Natural killer cell treated with Interleukin-12 subunit alpha and Interleukin-12 subunit beta and Interleukin-15 and Interleukin-18, amount 100 ng/mL, for 72 hours (primary cell): ENCODE measurements around the gene NCOA7. TPM values are rescaled to one million over a fixed set of nuclear protein-coding genes. Genes with fewer than 3 reads are reported as not detected.

Experiments used
- ATAC-seq, 2 donors: fragments of 150-1000 bp; cut with Tn5 transposase in 1 of 2; sonication (Bioruptor Pico), chemical (Tn5 transposase) in 1 of 2; 2 replicates each; pipeline ENCODE4 v1.10.0; 2021
- DNase-seq: peaks from one replicate; pipeline ENCODE4 v3.0.0; 2022; ENCODE audit warnings: low spot score
- H3K27ac Mint-ChIP-seq, 2 donors: 1 replicate in 1 of 2; 2 replicates in 1 of 2; pipeline ENCODE4 v1.8.0; 2022; ENCODE audit warnings: mixed read lengths in 2 of 2, mild to moderate bottlenecking in 1 of 2, moderate library complexity in 1 of 2
- H3K27me3 Mint-ChIP-seq, 2 donors: 1 replicate in 1 of 2; 2 replicates in 1 of 2; pipeline ENCODE4 v1.8.0; 2022; ENCODE audit warnings: mixed read lengths in 2 of 2
- H3K36me3 Mint-ChIP-seq: one replicate; pipeline ENCODE4 v1.8.0; 2022; ENCODE audit warnings: mixed read lengths
- H3K4me1 Mint-ChIP-seq, 2 donors: 1 replicate in 1 of 2; 2 replicates in 1 of 2; pipeline ENCODE4 v1.8.0; 2022; ENCODE audit warnings: low read depth in 2 of 2, mixed read lengths in 2 of 2, mild to moderate bottlenecking in 1 of 2
- H3K4me3 Mint-ChIP-seq: one replicate; pipeline ENCODE4 v1.8.0; 2022; ENCODE audit warnings: mixed read lengths
- H3K9me3 Mint-ChIP-seq: 2 replicates; pipeline ENCODE4 v1.8.0; 2022; ENCODE audit warnings: mixed read lengths
- total RNA-seq, 2 donors: library from RNA; stranded (reverse); gene quantifications; one replicate each; pipeline ENCODE4 v1.2.3, GENCODE V29; 2022

NCOA7 gene
- total RNA-seq, 2 donors from 2014 or later, result 41.4 to 63.9 TPM

GRCh38 chr6:125818225-125818657, 27.5 kb downstream of the NCOA7 start:
- DNase-seq (no peak), ATAC-seq (no peak)
- H3K4me1 Mint-ChIP-seq, result peaks cover 23 to 37% of the 10 kb centered on the region in 2 donors
- no peaks in the 10 kb centered on the region for H3K27me3 Mint-ChIP-seq
- H3K36me3 Mint-ChIP-seq, result peaks cover 19% of the 10 kb centered on the region
- H3K4me3 Mint-ChIP-seq, result no peak overlapping the region
- peak overlapping the region in 1 of 2 donors; percentile 9 for H3K27ac Mint-ChIP-seq
- H3K9me3 Mint-ChIP-seq, result no peaks in the 10 kb centered on the region

DNA sequence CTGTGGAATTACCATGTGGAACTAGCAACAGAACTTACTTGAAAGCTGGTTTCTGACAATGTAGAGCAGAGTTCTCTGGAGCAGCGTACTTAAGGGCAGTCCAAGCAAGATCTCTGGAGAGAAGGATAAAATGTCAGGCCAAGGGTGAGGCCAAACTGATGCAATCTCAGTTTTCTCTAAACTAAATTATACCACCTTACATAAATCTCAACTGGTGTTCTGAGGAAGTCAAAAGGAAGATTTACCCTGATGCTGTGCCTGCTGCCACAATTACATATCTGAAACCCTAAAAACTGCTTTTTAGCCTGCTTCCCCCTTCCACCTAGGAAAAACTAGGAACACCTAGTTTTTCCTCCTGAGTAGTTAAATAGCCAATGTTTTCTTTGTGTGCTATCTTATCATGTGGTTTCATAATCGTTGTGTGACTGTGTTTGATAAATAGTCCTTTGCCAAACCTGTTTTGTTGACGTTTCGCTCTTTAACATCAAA, 28.1 kb downstream of the NCOA7 start:
- H3K9me3 Mint-ChIP-seq, result no peaks in the 10 kb centered on the region
- ATAC-seq, result no peak
- H3K27me3 Mint-ChIP-seq, result no peaks in the 10 kb centered on the region
- H3K36me3 Mint-ChIP-seq, result peaks cover 19% of the 10 kb centered on the region
- peaks cover 23 to 37% of the 10 kb centered on the region in 2 donors for H3K4me1 Mint-ChIP-seq
- peak overlapping the region in 1 of 2 donors; percentile 9 for H3K27ac Mint-ChIP-seq
- DNase-seq, result no peak
- no peak overlapping the region for H3K4me3 Mint-ChIP-seq

- H3K36me3 Mint-ChIP-seq, result peaks cover 19% of the 10 kb centered on the region
- peak overlapping the region; percentile 32 to 36 for H3K27ac Mint-ChIP-seq
- ATAC-seq (no peak), DNase-seq (no peak)
- H3K9me3 Mint-ChIP-seq, result no peaks in the 10 kb centered on the region
- no peak overlapping the region for H3K4me3 Mint-ChIP-seq
- no peaks in the 10 kb centered on the region for H3K27me3 Mint-ChIP-seq
- H3K4me1 Mint-ChIP-seq, result peaks cover 21 to 32% of the 10 kb centered on the region in 2 donors
Observed at GRCh38 chr6:125819535-125820326, 29.0 kb downstream of the NCOA7 start.

DNA sequence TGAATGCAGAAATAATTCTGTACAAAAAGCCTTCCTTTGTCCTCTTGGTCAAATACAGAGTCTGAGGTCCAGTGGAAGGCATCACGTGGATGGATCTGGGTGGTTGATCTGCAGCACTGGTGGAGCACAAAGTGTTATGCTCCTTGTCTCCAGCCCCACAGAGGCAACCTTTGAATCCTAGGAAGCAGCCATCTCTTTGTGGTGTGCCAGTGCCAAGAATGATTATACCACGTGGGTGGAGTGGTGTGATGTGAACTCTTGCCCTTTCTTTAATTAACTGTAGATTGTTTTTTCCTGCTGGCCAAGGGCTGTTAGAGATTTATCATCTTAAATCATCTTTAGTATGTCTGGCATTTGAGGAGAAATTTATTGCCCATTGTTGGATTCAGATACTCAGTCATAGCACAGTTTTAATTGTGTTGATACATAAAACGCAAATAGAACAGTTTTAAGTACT, 31.1 kb downstream of the NCOA7 start:
- Mint-ChIP-seq H3K4me1 (peaks cover 21 to 32% of the 10 kb centered on the region in 2 donors), H3K36me3 (peaks cover 10% of the 10 kb centered on the region), H3K27me3 (no peaks in the 10 kb centered on the region), H3K4me3 (no peak overlapping the region), H3K9me3 (no peaks in the 10 kb centered on the region), H3K27ac (no peak overlapping the region)
- ATAC-seq (no peak), DNase-seq (no peak)

DNA sequence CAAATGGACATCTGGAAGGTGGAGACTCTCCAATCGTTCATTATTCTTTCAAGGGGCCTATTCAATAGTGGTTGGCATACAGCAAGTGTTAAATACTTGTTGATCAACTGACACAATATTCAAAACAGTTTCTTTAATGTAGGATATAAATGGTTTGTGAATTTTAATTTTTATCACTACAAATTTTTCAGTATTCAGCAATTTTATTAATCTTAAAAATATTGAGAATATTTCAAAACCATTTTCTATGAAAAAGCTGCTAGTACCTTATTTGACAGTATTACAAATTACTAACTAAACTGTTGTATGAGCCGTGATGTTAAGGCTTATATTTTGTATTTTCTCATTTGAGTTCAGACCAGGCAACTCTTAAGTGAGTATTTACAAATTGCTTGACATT, 32.4 kb downstream of the NCOA7 start:
- Mint-ChIP-seq H3K4me1 (peaks cover 27 to 29% of the 10 kb centered on the region in 2 donors), H3K36me3 (peaks cover 5% of the 10 kb centered on the region), H3K4me3 (no peak overlapping the region), H3K9me3 (peaks cover 3% of the 10 kb centered on the region), H3K27me3 (no peaks in the 10 kb centered on the region), H3K27ac (no peak overlapping the region)
- ATAC-seq, result no peak
- no peak for DNase-seq

GRCh38 chr6:125824946-125825771, 34.4 kb downstream of the NCOA7 start:
- Mint-ChIP-seq H3K9me3 (peaks cover 3% of the 10 kb centered on the region), H3K27ac (no peak overlapping the region), H3K36me3 (no peaks in the 10 kb centered on the region), H3K4me3 (no peak overlapping the region), H3K4me1 (peaks cover 29 to 32% of the 10 kb centered on the region in 2 donors), H3K27me3 (no peaks in the 10 kb centered on the region)
- no peak for DNase-seq
- no peak for ATAC-seq

- H3K4me1 Mint-ChIP-seq, result peaks cover 35 to 37% of the 10 kb centered on the region in 2 donors
- no peaks in the 10 kb centered on the region for H3K36me3 Mint-ChIP-seq
- H3K9me3 Mint-ChIP-seq, result peaks cover 3% of the 10 kb centered on the region
- no peaks in the 10 kb centered on the region for H3K27me3 Mint-ChIP-seq
- no peak for ATAC-seq
- peak overlapping the region in 1 of 2 donors; percentile 34 for H3K27ac Mint-ChIP-seq
- DNase-seq, result no peak
- no peak overlapping the region for H3K4me3 Mint-ChIP-seq
Observed at GRCh38 chr6:125826695-125827463, 36.1 kb downstream of the NCOA7 start.

DNA sequence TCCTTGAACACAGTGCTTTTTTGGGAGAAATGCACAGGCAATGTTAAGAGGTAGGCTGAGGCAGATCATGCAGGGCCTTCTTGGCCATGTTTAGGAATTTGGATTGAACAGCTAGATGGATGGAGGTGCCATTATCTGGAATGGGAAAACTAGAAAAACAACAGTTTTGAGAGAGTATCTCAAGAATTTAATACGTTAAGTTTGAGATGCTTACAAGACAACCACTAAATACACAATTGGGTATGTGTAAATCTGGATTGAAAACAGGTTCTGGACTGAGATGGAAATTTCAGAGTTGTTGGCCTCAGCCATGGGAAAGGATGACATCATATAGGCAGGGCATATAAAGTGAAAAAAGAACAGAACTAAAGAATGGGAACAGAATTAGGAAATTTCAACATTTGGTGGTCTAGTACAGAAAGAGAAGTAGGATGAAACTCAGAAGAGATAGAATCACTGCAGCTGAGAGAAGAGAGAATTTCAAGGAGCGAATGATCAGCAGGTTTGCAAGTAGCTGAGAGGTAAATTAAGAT, 37.1 kb downstream of the NCOA7 start:
- ATAC-seq, result no peak
- Mint-ChIP-seq H3K9me3 (peaks cover 3% of the 10 kb centered on the region), H3K4me3 (no peak overlapping the region), H3K36me3 (no peaks in the 10 kb centered on the region), H3K27ac (no peak overlapping the region), H3K4me1 (peaks cover 37 to 42% of the 10 kb centered on the region in 2 donors), H3K27me3 (no peaks in the 10 kb centered on the region)
- no peak for DNase-seq

DNA sequence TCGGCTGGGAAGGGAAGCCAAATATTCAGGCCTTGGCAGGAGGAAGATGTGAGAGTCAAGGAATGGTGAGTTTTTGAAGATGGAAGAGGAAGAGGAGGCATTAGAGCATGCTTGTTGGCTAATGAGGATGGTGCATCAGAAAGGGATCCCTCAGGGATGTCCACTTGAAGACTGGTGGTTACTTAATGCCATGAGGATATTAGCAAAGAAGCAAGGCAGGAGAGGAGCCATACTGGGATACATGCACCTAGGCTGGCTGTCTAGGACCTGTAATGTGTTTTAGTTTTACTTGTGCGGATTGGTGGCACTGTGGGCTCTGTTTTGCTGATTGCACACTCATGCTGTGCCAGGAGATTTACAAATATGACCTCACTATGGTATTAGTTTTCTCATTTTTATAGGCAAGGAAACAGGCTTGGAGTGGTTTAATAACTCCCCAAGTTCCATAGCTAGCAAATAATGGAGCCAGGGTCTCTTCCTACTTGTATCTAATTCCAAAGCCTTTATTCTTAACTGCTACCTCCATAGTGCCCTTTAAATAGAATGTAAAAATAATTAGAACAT, 37.8 kb downstream of the NCOA7 start:
- peaks cover 44 to 49% of the 10 kb centered on the region in 2 donors for H3K4me1 Mint-ChIP-seq
- H3K9me3 Mint-ChIP-seq, result peaks cover 3% of the 10 kb centered on the region
- ATAC-seq (no peak), DNase-seq (no peak)
- H3K4me3 Mint-ChIP-seq, result no peak overlapping the region
- no peaks in the 10 kb centered on the region for H3K27me3 Mint-ChIP-seq
- H3K36me3 Mint-ChIP-seq, result no peaks in the 10 kb centered on the region
- no peak overlapping the region for H3K27ac Mint-ChIP-seq

DNA sequence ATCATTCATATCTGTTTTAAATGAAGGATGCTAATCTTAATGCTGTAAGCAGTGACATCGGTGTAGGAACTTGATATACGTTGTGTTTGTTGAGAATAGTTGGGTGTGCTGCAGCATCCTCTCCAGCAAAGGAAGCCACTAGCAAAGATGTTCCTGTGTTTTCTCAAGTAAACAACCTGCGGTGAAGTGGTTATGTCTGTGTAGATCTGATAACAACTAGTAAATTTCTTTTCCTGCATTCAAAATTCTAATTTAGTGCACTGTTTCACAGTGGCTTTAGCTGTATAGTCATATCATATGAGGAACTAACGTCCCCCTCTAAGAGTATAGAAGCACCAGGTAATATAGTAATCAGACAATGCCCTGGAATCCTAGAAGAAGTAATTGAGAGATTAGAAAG, 38.7 kb downstream of the NCOA7 start:
- no peak overlapping the region for H3K4me3 Mint-ChIP-seq
- DNase-seq (no peak), ATAC-seq (no peak)
- peaks cover 50 to 53% of the 10 kb centered on the region in 2 donors for H3K4me1 Mint-ChIP-seq
- no peaks in the 10 kb centered on the region for H3K36me3 Mint-ChIP-seq
- peak overlapping the region in 1 of 2 donors; percentile 38 for H3K27ac Mint-ChIP-seq
- H3K27me3 Mint-ChIP-seq, result no peaks in the 10 kb centered on the region
- H3K9me3 Mint-ChIP-seq, result peaks cover 3% of the 10 kb centered on the region

- ATAC-seq (peak in 1 of 2 donors; percentile 70), DNase-seq (no peak)
- Mint-ChIP-seq H3K4me1 (peaks cover 56 to 58% of the 10 kb centered on the region in 2 donors), H3K27me3 (no peaks in the 10 kb centered on the region), H3K36me3 (no peaks in the 10 kb centered on the region), H3K9me3 (peaks cover 3% of the 10 kb centered on the region), H3K27ac (peak overlapping the region; percentile 40 to 85), H3K4me3 (peak overlapping the region; percentile 72)
Observed at GRCh38 chr6:125831659-125832058, 40.9 kb downstream of the NCOA7 start.

DNA sequence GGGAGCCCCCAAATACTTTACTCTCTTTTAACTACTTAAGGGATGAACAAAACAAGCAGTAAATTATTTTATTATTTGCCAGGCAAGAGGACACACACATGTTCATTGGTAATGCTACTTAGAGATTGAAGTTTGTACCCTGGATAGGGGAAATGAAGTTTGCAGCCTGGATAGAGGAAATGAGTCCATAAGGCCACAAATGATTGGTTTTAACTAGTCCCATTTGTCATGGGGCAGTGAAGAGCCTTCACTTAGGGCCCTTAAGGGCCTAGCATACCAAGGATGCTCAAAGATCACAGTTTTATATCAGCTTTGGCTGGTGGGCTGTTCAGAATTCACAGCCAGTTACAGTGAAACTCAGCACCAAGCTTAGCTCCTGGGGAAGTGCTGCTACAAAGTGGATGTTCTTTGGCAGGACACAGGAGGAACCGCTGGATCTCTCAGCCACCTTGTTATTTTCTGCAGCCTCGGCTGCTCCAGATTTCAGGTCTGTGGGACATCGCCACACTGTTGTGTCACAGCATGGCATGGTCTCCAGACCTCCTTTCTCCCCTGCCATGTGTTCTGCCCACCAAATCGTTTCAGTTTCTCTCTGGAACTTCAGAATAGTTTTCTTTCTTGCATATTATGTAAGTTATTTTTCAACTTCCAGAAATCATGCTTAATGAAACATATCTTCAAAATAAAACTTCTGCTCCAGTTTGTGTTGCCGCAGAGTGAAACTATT, 41.8 kb downstream of the NCOA7 start:
- Mint-ChIP-seq H3K27me3 (no peaks in the 10 kb centered on the region), H3K4me1 (peaks cover 52 to 60% of the 10 kb centered on the region in 2 donors), H3K9me3 (no peaks in the 10 kb centered on the region), H3K27ac (peak overlapping the region; percentile 58 to 85), H3K4me3 (peak overlapping the region; percentile 9), H3K36me3 (no peaks in the 10 kb centered on the region)
- DNase-seq (no peak), ATAC-seq (no peak)
